ENCODE measurements around the gene GDAP2. TPM values are rescaled to one million over a fixed set of nuclear protein-coding genes. Genes with fewer than 3 reads are reported as not detected.

The GDAP2 gene
- total and polyA plus RNA-seq, 2 of the 4 experiments (the other 2 are of a cell fraction) = 5.4 to 27.1 TPM

GRCh38 chr1:117842408-117843170, 86.8 kb downstream of the GDAP2 start:
- peak overlapping the region; percentile 38 to 89; a peak in 2 of 4 replicates for H4K8ac ChIP-seq (ENCODE audit: low read depth in 2 of 2, low read length in 2 of 2)
- POLR2A ChIA-PET (ENCODE audit: unreplicated experiment) = no interaction called here
- peak overlapping the region; percentile 3; the same call in 1 of the 2 replicates for H3K56ac ChIP-seq (ENCODE audit: extremely low read depth, insufficient read depth, low read length)
- no peaks in the 10 kb centered on the region for H4K20me1 ChIP-seq (ENCODE audit: insufficient read depth, low read length)
- H3K9me3 ChIP-seq (ENCODE audit: control insufficient read depth, insufficient read depth, low read length) = peaks cover 7% of the 10 kb centered on the region; the same call in 1 of the 2 replicates
- H2BK120ac ChIP-seq (ENCODE audit: low read depth, low read length) = peak overlapping the region; percentile 99
- in situ Hi-C loops (cut with MboI; ENCODE audit: low sequenced_read_pairs) (no loop called here), intact Hi-C loops (cut with micrococcal nuclease) (no loop called here), dilution Hi-C loops (cut with HindIII; ENCODE audit: low sequenced_read_pairs, unreplicated experiment) (no loop called here)
- H3K4me2 ChIP-seq (ENCODE audit: low read depth, low read length) = no peak overlapping the region
- H2BK20ac ChIP-seq (ENCODE audit: low read depth, low read length) = peak overlapping the region; percentile 100
- no peaks in the 10 kb centered on the region for H3K27me3 ChIP-seq (ENCODE audit: control insufficient read depth, insufficient read depth, low read length)
- DNase-seq (no peak), ATAC-seq (ENCODE audit: low read depth) (no peak)
- peak overlapping the region; percentile 87 for H4K91ac ChIP-seq (ENCODE audit: insufficient read depth, low read depth, low read length)
- H3K27ac ChIP-seq (ENCODE audit: insufficient read depth, low read length) = no peak overlapping the region; the same call in 1 of the 2 replicates
- peaks cover 12% of the 10 kb centered on the region for H3K9me1 ChIP-seq (ENCODE audit: insufficient read depth, low read length)
- peak overlapping the region; percentile 86; the same call in 2 of the 3 replicates for H2BK15ac ChIP-seq (ENCODE audit: low read depth, low read length)
- peak overlapping the region; percentile 99 for H3K4ac ChIP-seq (ENCODE audit: low read depth, low read length)
- H4K5ac ChIP-seq (ENCODE audit: low read depth, low read length) = peak overlapping the region; percentile 12; the same call in 1 of the 2 replicates
- H3K4me1 ChIP-seq (ENCODE audit: control insufficient read depth, insufficient read depth, low read length) = peaks cover 6% of the 10 kb centered on the region
- CTCF ChIA-PET = no interaction called here
- no peaks in the 10 kb centered on the region for H3K36me3 ChIP-seq (ENCODE audit: control insufficient read depth, insufficient read depth, low read length)
- BruUV-seq (replicated peaks) = no TSS peak
- WGBS, 2 experiments (ENCODE audit: extremely low coverage in 2 of 2, insufficient read length in 1 of 2) = no CpG with 5 or more reads among the region's 3 CpGs
- peaks cover 0 to 35% of the 10 kb centered on the region in 2 experiments; a peak in 2 of 4 replicates for H3K79me1 ChIP-seq (ENCODE audit: low read depth in 1 of 2, low read length in 2 of 2)
- H3K14ac ChIP-seq (replicated peaks; ENCODE audit: low read depth, low read length) = peak overlapping the region; percentile 98
- H2BK5ac ChIP-seq (ENCODE audit: low read depth, low read length, poor library complexity, severe bottlenecking) = peak overlapping the region; percentile 63
- TF ChIP-seq MXI1 (IDR thresholded peaks at IDR 0.05; ENCODE audit: borderline replicate concordance, low read depth, low read length) = no peak
- peak overlapping the region; percentile 52; the same call in 1 of the 2 replicates for H3K23ac ChIP-seq (ENCODE audit: low read depth, low read length)
- H3K9ac ChIP-seq (ENCODE audit: low read depth, low read length) = no peak overlapping the region
- peak overlapping the region; percentile 33 for H2AK9ac ChIP-seq (replicated peaks; ENCODE audit: low read depth, low read length, poor library complexity)
- H3K18ac ChIP-seq (ENCODE audit: low read depth, low read length) = peak overlapping the region; percentile 4; the same call in 1 of the 2 replicates
- H2AFZ ChIP-seq (replicated peaks; ENCODE audit: low read length, poor library complexity) = peak overlapping the region; percentile 61
- peak overlapping the region; percentile 99 for H2AK5ac ChIP-seq (ENCODE audit: low read depth, low read length)
- H3K4me3 ChIP-seq (ENCODE audit: insufficient read depth, low read depth, low read length) = no peak overlapping the region
